GM19328 (cell line): ENCODE data around the gene TMEM232.
"Not testable (repeated sequence)": the region's sequence is repeated elsewhere in the genome, so short reads cannot be mapped to it uniquely, and the experiment has no call there.

Experiments
- ATAC-seq: cut with Tn5 transposase; IDR thresholded peaks from one replicate; pipeline ENCODE4 v1.9.1; 2021; ENCODE audit warnings: mild to moderate bottlenecking, moderate library complexity; ENCODE audit not compliant: unreplicated experiment

The TMEM232 gene

GRCh38 chr5:110536120-110537115 lies 190.1 kb downstream of the TMEM232 start:
- no peak for ATAC-seq

GRCh38 chr5:110535146-110535545 lies 191.3 kb downstream of the TMEM232 start:
- not testable (repeated sequence) for ATAC-seq

- no peak for ATAC-seq
Observed at GRCh38 chr5:110525762-110526161, 200.7 kb downstream of the TMEM232 start.

GRCh38 chr5:110517396-110517795 lies 209.1 kb downstream of the TMEM232 start:
- ATAC-seq = no peak

GRCh38 chr5:110514030-110514429 lies 212.4 kb downstream of the TMEM232 start:
- no peak for ATAC-seq

- no peak for ATAC-seq
Observed at GRCh38 chr5:110512266-110512665, 214.2 kb downstream of the TMEM232 start.

- no peak for ATAC-seq
Observed at GRCh38 chr5:110510146-110510545, 216.3 kb downstream of the TMEM232 start.

GRCh38 chr5:110507972-110508371 lies 218.5 kb downstream of the TMEM232 start:
- no peak for ATAC-seq

- ATAC-seq = no peak
Observed at GRCh38 chr5:110506378-110506777, 220.1 kb downstream of the TMEM232 start.

- ATAC-seq = no peak
Observed at GRCh38 chr5:110496276-110496675, 230.2 kb downstream of the TMEM232 start.

- ATAC-seq = no peak
Observed at GRCh38 chr5:110492446-110492845, 234.0 kb downstream of the TMEM232 start.

GRCh38 chr5:110478895-110479294 lies 247.6 kb downstream of the TMEM232 start:
- ATAC-seq = no peak

- ATAC-seq = no peak
Observed at GRCh38 chr5:110477911-110478310, 248.6 kb downstream of the TMEM232 start.

GRCh38 chr5:110476164-110476563 lies 250.3 kb downstream of the TMEM232 start:
- no peak for ATAC-seq

- no peak for ATAC-seq
Observed at GRCh38 chr5:110475529-110475928, 250.9 kb downstream of the TMEM232 start.

- ATAC-seq = no peak
Observed at GRCh38 chr5:110469486-110469885, 257.0 kb downstream of the TMEM232 start.

GRCh38 chr5:110463106-110463505 lies 263.4 kb downstream of the TMEM232 start:
- no peak for ATAC-seq

GRCh38 chr5:110460837-110461236 lies 265.6 kb downstream of the TMEM232 start:
- ATAC-seq = no peak

GRCh38 chr5:110458313-110458712 lies 268.2 kb downstream of the TMEM232 start:
- no peak for ATAC-seq

- no peak for ATAC-seq
Observed at GRCh38 chr5:110442856-110443255, 283.6 kb downstream of the TMEM232 start.

GRCh38 chr5:110441035-110441434 lies 285.4 kb downstream of the TMEM232 start:
- no peak for ATAC-seq

- ATAC-seq = no peak
Observed at GRCh38 chr5:110440058-110440457, 286.4 kb downstream of the TMEM232 start.
